Measurements from ENCODE around the gene GGA2.
"Not testable (repeated sequence)": the region's sequence is repeated elsewhere in the genome, so short reads cannot be mapped to it uniquely, and the experiment has no call there.

The GGA2 gene

GRCh38 chr16:23478566-23478965, 31.7 kb downstream of the GGA2 start:
- in situ Hi-C loops (cut with MboI; ENCODE audit: low sequenced_read_pairs): no loop called here

- in situ Hi-C loops (cut with MboI; ENCODE audit: low sequenced_read_pairs): no loop called here
These were observed 34.0 kb downstream of the GGA2 start for GRCh38 chr16:23476289-23476688.

GRCh38 chr16:23469814-23470213, 40.5 kb downstream of the GGA2 start:
- in situ Hi-C loops (cut with MboI; ENCODE audit: low sequenced_read_pairs): no loop called here

GRCh38 chr16:23466162-23466885, 44.0 kb downstream of the GGA2 start:
- in situ Hi-C loops (cut with MboI; ENCODE audit: low sequenced_read_pairs): no loop called here

GRCh38 chr16:23465179-23465578, 45.1 kb downstream of the GGA2 start:
- in situ Hi-C loops (cut with MboI; ENCODE audit: low sequenced_read_pairs): no loop called here

GRCh38 chr16:23464196-23464595, 46.1 kb downstream of the GGA2 start:
- in situ Hi-C loops (cut with MboI; ENCODE audit: low sequenced_read_pairs): no loop called here

GRCh38 chr16:23462994-23463393, 47.3 kb downstream of the GGA2 start:
- in situ Hi-C loops (cut with MboI; ENCODE audit: low sequenced_read_pairs): not testable (repeated sequence)

GRCh38 chr16:23453338-23454052, 56.8 kb downstream of the GGA2 start:
- in situ Hi-C loops (cut with MboI; ENCODE audit: low sequenced_read_pairs): no loop called here

- in situ Hi-C loops (cut with MboI; ENCODE audit: low sequenced_read_pairs): no loop called here
These were observed 57.5 kb downstream of the GGA2 start, which contains the start of gene COG7 for GRCh38 chr16:23452572-23453337. Gene COG7, minus strand, starts transcription at chr16:23453189. Its CDS starts 195 bp downstream, at chr16:23452994.

- in situ Hi-C loops (cut with MboI; ENCODE audit: low sequenced_read_pairs): no loop called here
These were observed 58.1 kb downstream of the GGA2 start for GRCh38 chr16:23452221-23452571.

GRCh38 chr16:23448392-23448791, 61.9 kb downstream of the GGA2 start:
- in situ Hi-C loops (cut with MboI; ENCODE audit: low sequenced_read_pairs): no loop called here

GRCh38 chr16:23437542-23437941, 72.8 kb downstream of the GGA2 start:
- in situ Hi-C loops (cut with MboI; ENCODE audit: low sequenced_read_pairs): not testable (repeated sequence)

- in situ Hi-C loops (cut with MboI; ENCODE audit: low sequenced_read_pairs): no loop called here
These were observed 73.3 kb downstream of the GGA2 start for GRCh38 chr16:23436951-23437350.

- in situ Hi-C loops (cut with MboI; ENCODE audit: low sequenced_read_pairs): no loop called here
These were observed 74.8 kb downstream of the GGA2 start for GRCh38 chr16:23435500-23435899.

GRCh38 chr16:23434380-23434779, 75.9 kb downstream of the GGA2 start:
- in situ Hi-C loops (cut with MboI; ENCODE audit: low sequenced_read_pairs): no loop called here

- in situ Hi-C loops (cut with MboI; ENCODE audit: low sequenced_read_pairs): no loop called here
These were observed 76.9 kb downstream of the GGA2 start for GRCh38 chr16:23433261-23433920.

- in situ Hi-C loops (cut with MboI; ENCODE audit: low sequenced_read_pairs): no loop called here
These were observed 77.8 kb downstream of the GGA2 start for GRCh38 chr16:23432176-23433128.

- in situ Hi-C loops (cut with MboI; ENCODE audit: low sequenced_read_pairs): no loop called here
These were observed 81.9 kb downstream of the GGA2 start for GRCh38 chr16:23428351-23428750.

- in situ Hi-C loops (cut with MboI; ENCODE audit: low sequenced_read_pairs): no loop called here
These were observed 85.9 kb downstream of the GGA2 start for GRCh38 chr16:23424292-23424958.

Data from HL-60/S4 treated with phorbol 12-myristate 13-acetate at 8.2 ng/mL for 4 days and 3 days (cell line).